Stimulated activated effector memory CD8-positive, alpha-beta T cell treated with anti-CD3 and anti-CD28 coated beads, Interleukin-12 subunit alpha, Interleukin-12 subunit beta, amount 100 ng/mL, for 72 hours (primary cell): ENCODE data around the gene GPATCH1.
"Not testable (repeated sequence)": the region's sequence is repeated elsewhere in the genome, so short reads cannot be mapped to it uniquely, and the experiment has no call there.

Experiments
- ATAC-seq: fragments of 150-1000 bp; cut with Tn5 transposase; 2 replicates; pipeline ENCODE4 v1.10.0; 2021
- DNase-seq, 2 donors: peaks; one replicate each; pipeline ENCODE4 v3.0.0; 2021 to 2022; ENCODE audit warnings: low spot score in 2 of 2
- H3K27ac Mint-ChIP-seq: one replicate; pipeline ENCODE4 v1.8.0; 2022; ENCODE audit warnings: mild to moderate bottlenecking, mixed read lengths
- H3K36me3 Mint-ChIP-seq: one replicate; pipeline ENCODE4 v1.8.0; 2022; ENCODE audit warnings: mild to moderate bottlenecking, mixed read lengths
- H3K4me1 Mint-ChIP-seq: one replicate; pipeline ENCODE4 v1.8.0; 2022; ENCODE audit warnings: mixed read lengths
- H3K4me3 Mint-ChIP-seq: one replicate; pipeline ENCODE4 v1.8.0; 2022; ENCODE audit warnings: mild to moderate bottlenecking, mixed read lengths
- H3K9me3 Mint-ChIP-seq: one replicate; pipeline ENCODE4 v1.8.0; 2022; ENCODE audit warnings: mixed read lengths

Gene GPATCH1

GRCh38 chr19:33080761-33081681 lies at the start of gene GPATCH1:
Gene GPATCH1 (plus strand): TSS chr19:33081181. CDS start chr19:33081194, 13 bp downstream.
- ATAC-seq, result peak; percentile 96
- peak within 1 kb of the TSS; percentile 96 for H3K27ac Mint-ChIP-seq
- H3K36me3 Mint-ChIP-seq, result peaks cover 10% of the 10 kb centered on the region

GRCh38 chr19:33032218-33032781 lies 48.7 kb upstream of the GPATCH1 start:
- H3K9me3 Mint-ChIP-seq, result peaks cover 4% of the 10 kb centered on the region
- no peak overlapping the region for H3K4me3 Mint-ChIP-seq
- no peaks in the 10 kb centered on the region for H3K36me3 Mint-ChIP-seq
- DNase-seq (no peak), ATAC-seq (no peak)
- peaks cover 3% of the 10 kb centered on the region for H3K4me1 Mint-ChIP-seq
- H3K27ac Mint-ChIP-seq, result no peak overlapping the region

More at GRCh38 chr19:33080761-33081681, at the start of gene GPATCH1:
- H3K9me3 Mint-ChIP-seq, result no peaks in the 10 kb centered on the region
- peak; percentile 82 to 90 for DNase-seq
- peaks cover 27% of the 10 kb centered on the region for H3K4me1 Mint-ChIP-seq
- H3K4me3 Mint-ChIP-seq, result peak within 1 kb of the TSS; percentile 98

GRCh38 chr19:33035461-33035860 lies 45.5 kb upstream of the GPATCH1 start:
- DNase-seq (no peak), ATAC-seq (no peak)
- H3K36me3 Mint-ChIP-seq, result no peaks in the 10 kb centered on the region
- H3K27ac Mint-ChIP-seq, result no peak overlapping the region
- H3K4me3 Mint-ChIP-seq, result no peak overlapping the region
- peaks cover 8% of the 10 kb centered on the region for H3K4me1 Mint-ChIP-seq
- H3K9me3 Mint-ChIP-seq, result no peaks in the 10 kb centered on the region

- DNase-seq, H3K4me1 Mint-ChIP-seq, H3K27ac Mint-ChIP-seq, H3K36me3 Mint-ChIP-seq, ATAC-seq, H3K9me3 Mint-ChIP-seq, H3K4me3 Mint-ChIP-seq: not testable (repeated sequence)
These were observed 44.4 kb upstream of the GPATCH1 start for GRCh38 chr19:33036370-33037167.

GRCh38 chr19:33037168-33038025 lies 43.6 kb upstream of the GPATCH1 start:
- H3K36me3 Mint-ChIP-seq, H3K9me3 Mint-ChIP-seq, DNase-seq, H3K4me1 Mint-ChIP-seq, ATAC-seq: not testable (repeated sequence)
- Mint-ChIP-seq H3K4me3 (peak overlapping the region; percentile 53), H3K27ac (peak overlapping the region; percentile 89)

GRCh38 chr19:33039108-33039599 lies 41.8 kb upstream of the GPATCH1 start:
- no peak for DNase-seq
- Mint-ChIP-seq H3K4me3 (no peak overlapping the region), H3K36me3 (no peaks in the 10 kb centered on the region), H3K9me3 (no peaks in the 10 kb centered on the region), H3K27ac (no peak overlapping the region), H3K4me1 (peaks cover 8% of the 10 kb centered on the region)
- no peak for ATAC-seq

- H3K4me3 Mint-ChIP-seq, result no peak overlapping the region
- no peak for ATAC-seq
- DNase-seq, result no peak
- no peak overlapping the region for H3K27ac Mint-ChIP-seq
- H3K4me1 Mint-ChIP-seq, result peaks cover 8% of the 10 kb centered on the region
- H3K9me3 Mint-ChIP-seq, result no peaks in the 10 kb centered on the region
- H3K36me3 Mint-ChIP-seq, result no peaks in the 10 kb centered on the region
These were observed 41.2 kb upstream of the GPATCH1 start for GRCh38 chr19:33039815-33040214.

- Mint-ChIP-seq H3K36me3 (no peaks in the 10 kb centered on the region), H3K9me3 (no peaks in the 10 kb centered on the region), H3K4me3 (no peak overlapping the region), H3K4me1 (peaks cover 8% of the 10 kb centered on the region), H3K27ac (no peak overlapping the region)
- no peak for DNase-seq
- ATAC-seq, result no peak
These were observed 39.8 kb upstream of the GPATCH1 start for GRCh38 chr19:33040994-33041827.

GRCh38 chr19:33041828-33042160 lies 39.2 kb upstream of the GPATCH1 start:
- not testable (repeated sequence) for H3K36me3 Mint-ChIP-seq, ATAC-seq, H3K9me3 Mint-ChIP-seq, H3K4me1 Mint-ChIP-seq, DNase-seq, H3K4me3 Mint-ChIP-seq, H3K27ac Mint-ChIP-seq

GRCh38 chr19:33047422-33047821 lies 33.6 kb upstream of the GPATCH1 start:
- DNase-seq (no peak), ATAC-seq (no peak)
- no peaks in the 10 kb centered on the region for H3K9me3 Mint-ChIP-seq
- H3K4me3 Mint-ChIP-seq, result no peak overlapping the region
- no peaks in the 10 kb centered on the region for H3K36me3 Mint-ChIP-seq
- no peak overlapping the region for H3K27ac Mint-ChIP-seq
- no peaks in the 10 kb centered on the region for H3K4me1 Mint-ChIP-seq

- no peak overlapping the region for H3K4me3 Mint-ChIP-seq
- H3K4me1 Mint-ChIP-seq, result no peaks in the 10 kb centered on the region
- H3K9me3 Mint-ChIP-seq, result no peaks in the 10 kb centered on the region
- H3K27ac Mint-ChIP-seq, result no peak overlapping the region
- ATAC-seq (no peak), DNase-seq (no peak)
- H3K36me3 Mint-ChIP-seq, result no peaks in the 10 kb centered on the region
These were observed 31.9 kb upstream of the GPATCH1 start for GRCh38 chr19:33048806-33049676.

- H3K4me3 Mint-ChIP-seq, result no peak overlapping the region
- DNase-seq, result no peak
- no peaks in the 10 kb centered on the region for H3K4me1 Mint-ChIP-seq
- no peak overlapping the region for H3K27ac Mint-ChIP-seq
- H3K9me3 Mint-ChIP-seq, result no peaks in the 10 kb centered on the region
- no peak for ATAC-seq
- H3K36me3 Mint-ChIP-seq, result no peaks in the 10 kb centered on the region
These were observed 30.9 kb upstream of the GPATCH1 start for GRCh38 chr19:33050110-33050509.

GRCh38 chr19:33052352-33052972 lies 28.5 kb upstream of the GPATCH1 start:
- Mint-ChIP-seq H3K36me3 (no peaks in the 10 kb centered on the region), H3K4me3 (no peak overlapping the region)
- DNase-seq, result no peak

More at GRCh38 chr19:33052352-33052972, 28.5 kb upstream of the GPATCH1 start:
- Mint-ChIP-seq H3K9me3 (no peaks in the 10 kb centered on the region), H3K4me1 (no peaks in the 10 kb centered on the region), H3K27ac (no peak overlapping the region)
- no peak for ATAC-seq
